ENCODE data around the gene ANKRD9. TPM values are rescaled to one million over a fixed set of nuclear protein-coding genes. Genes with fewer than 3 reads are reported as not detected.

ANKRD9 gene
- total and polyA plus RNA-seq, 9 of the 15 experiments (the other 6 are each of a cell fraction or from before 2014, with no cell fraction given): 0.04 to 32.9 (median 5.3) TPM

DNA sequence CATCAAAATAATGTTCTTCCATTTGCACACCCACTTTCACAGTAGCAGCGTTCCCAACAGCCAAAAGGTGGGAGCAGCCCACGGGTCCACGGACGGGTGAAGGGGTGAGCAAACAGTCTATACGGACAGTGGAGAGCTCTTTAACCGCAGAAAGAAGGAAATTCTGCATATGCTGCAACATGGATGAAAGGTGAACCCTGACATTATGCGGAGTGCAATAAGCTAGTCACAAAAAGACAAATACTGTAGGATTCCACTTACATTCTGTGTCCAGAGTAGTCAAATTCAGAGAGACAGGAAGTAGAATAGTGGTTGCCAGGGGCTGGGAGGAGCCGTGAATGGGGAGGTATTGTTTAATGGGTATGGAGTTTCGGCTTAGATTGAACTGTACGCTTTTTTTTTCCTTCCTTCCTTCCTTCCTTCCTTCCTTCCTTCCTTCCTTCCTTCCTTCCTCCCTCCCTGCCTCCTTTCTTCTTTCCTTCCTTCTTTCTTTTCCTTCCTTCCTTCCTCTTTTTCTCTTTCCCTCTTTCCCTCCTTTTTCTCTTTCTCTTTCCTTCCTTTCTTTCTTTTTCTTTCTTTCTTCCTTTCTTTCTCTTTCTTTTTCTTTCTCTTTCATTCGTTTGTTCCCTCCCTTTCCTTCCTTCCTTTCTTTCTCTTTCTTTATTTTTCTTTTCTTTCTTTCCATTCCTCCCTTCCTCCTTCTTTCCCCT, 15.8 kb upstream of the ANKRD9 start (continued):
- TF ChIP-seq, protein P1, sequence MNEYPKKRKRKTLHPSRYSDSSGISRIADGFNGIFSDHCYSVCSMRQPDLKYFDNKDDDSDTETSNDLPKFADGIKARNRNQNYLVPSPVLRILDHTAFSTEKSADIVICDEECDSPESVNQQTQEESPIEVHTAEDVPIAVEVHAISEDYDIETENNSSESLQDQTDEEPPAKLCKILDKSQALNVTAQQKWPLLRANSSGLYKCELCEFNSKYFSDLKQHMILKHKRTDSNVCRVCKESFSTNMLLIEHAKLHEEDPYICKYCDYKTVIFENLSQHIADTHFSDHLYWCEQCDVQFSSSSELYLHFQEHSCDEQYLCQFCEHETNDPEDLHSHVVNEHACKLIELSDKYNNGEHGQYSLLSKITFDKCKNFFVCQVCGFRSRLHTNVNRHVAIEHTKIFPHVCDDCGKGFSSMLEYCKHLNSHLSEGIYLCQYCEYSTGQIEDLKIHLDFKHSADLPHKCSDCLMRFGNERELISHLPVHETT (CRISPR knock-in tag; conservative IDR thresholded peaks at IDR 0.05 in 1 of 2, IDR thresholded peaks at IDR 0.05 in 1 of 2): no peak
- TF ChIP-seq SMARCA5 (IDR thresholded peaks at IDR 0.05) (0 out of 2 replicates have a peak, but pooled peaks have one; percentile 47), RFX7 (CRISPR knock-in tag; IDR thresholded peaks at IDR 0.05) (no peak), ZNF217 (CRISPR knock-in tag; IDR thresholded peaks at IDR 0.05) (no peak), ZNF644 (tag; IDR thresholded peaks at IDR 0.05; ENCODE audit: low read depth) (no peak), FOXK1 (CRISPR knock-in tag; IDR thresholded peaks at IDR 0.05; ENCODE audit: borderline replicate concordance) (no peak), CC2D1A (IDR thresholded peaks at IDR 0.05) (peak; percentile 51; the same call in 1 of the 2 replicates), ATF7 (IDR thresholded peaks at IDR 0.05) (no peak), ZNF384 (IDR thresholded peaks at IDR 0.05; ENCODE audit: low read depth, low read length) (no peak), ZNF444 (CRISPR knock-in tag; IDR thresholded peaks at IDR 0.05) (no peak), HDAC2 (IDR thresholded peaks at IDR 0.05) (no peak), RBM17 (IDR thresholded peaks at IDR 0.05; ENCODE audit: borderline replicate concordance, low read depth, low read length) (no peak), GTF2A2 (tag; IDR thresholded peaks at IDR 0.05) (no peak)
- TF ChIP-seq, protein P2, sequence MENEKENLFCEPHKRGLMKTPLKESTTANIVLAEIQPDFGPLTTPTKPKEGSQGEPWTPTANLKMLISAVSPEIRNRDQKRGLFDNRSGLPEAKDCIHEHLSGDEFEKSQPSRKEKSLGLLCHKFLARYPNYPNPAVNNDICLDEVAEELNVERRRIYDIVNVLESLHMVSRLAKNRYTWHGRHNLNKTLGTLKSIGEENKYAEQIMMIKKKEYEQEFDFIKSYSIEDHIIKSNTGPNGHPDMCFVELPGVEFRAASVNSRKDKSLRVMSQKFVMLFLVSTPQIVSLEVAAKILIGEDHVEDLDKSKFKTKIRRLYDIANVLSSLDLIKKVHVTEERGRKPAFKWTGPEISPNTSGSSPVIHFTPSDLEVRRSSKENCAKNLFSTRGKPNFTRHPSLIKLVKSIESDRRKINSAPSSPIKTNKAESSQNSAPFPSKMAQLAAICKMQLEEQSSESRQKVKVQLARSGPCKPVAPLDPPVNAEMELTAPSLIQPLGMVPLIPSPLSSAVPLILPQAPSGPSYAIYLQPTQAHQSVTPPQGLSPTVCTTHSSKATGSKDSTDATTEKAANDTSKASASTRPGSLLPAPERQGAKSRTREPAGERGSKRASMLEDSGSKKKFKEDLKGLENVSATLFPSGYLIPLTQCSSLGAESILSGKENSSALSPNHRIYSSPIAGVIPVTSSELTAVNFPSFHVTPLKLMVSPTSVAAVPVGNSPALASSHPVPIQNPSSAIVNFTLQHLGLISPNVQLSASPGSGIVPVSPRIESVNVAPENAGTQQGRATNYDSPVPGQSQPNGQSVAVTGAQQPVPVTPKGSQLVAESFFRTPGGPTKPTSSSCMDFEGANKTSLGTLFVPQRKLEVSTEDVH (IDR thresholded peaks at IDR 0.05; ENCODE audit: low read depth, partially characterized antibody): no peak
- TF ChIP-seq, protein P3, sequence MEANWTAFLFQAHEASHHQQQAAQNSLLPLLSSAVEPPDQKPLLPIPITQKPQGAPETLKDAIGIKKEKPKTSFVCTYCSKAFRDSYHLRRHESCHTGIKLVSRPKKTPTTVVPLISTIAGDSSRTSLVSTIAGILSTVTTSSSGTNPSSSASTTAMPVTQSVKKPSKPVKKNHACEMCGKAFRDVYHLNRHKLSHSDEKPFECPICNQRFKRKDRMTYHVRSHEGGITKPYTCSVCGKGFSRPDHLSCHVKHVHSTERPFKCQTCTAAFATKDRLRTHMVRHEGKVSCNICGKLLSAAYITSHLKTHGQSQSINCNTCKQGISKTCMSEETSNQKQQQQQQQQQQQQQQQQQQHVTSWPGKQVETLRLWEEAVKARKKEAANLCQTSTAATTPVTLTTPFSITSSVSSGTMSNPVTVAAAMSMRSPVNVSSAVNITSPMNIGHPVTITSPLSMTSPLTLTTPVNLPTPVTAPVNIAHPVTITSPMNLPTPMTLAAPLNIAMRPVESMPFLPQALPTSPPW (CRISPR knock-in tag; IDR thresholded peaks at IDR 0.05): no peak
- TF ChIP-seq, protein P4, sequence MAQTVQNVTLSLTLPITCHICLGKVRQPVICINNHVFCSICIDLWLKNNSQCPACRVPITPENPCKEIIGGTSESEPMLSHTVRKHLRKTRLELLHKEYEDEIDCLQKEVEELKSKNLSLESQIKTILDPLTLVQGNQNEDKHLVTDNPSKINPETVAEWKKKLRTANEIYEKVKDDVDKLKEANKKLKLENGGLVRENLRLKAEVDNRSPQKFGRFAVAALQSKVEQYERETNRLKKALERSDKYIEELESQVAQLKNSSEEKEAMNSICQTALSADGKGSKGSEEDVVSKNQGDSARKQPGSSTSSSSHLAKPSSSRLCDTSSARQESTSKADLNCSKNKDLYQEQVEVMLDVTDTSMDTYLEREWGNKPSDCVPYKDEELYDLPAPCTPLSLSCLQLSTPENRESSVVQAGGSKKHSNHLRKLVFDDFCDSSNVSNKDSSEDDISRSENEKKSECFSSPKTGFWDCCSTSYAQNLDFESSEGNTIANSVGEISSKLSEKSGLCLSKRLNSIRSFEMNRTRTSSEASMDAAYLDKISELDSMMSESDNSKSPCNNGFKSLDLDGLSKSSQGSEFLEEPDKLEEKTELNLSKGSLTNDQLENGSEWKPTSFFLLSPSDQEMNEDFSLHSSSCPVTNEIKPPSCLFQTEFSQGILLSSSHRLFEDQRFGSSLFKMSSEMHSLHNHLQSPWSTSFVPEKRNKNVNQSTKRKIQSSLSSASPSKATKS (CRISPR knock-in tag; IDR thresholded peaks at IDR 0.05): no peak
- TF ChIP-seq, protein P5, sequence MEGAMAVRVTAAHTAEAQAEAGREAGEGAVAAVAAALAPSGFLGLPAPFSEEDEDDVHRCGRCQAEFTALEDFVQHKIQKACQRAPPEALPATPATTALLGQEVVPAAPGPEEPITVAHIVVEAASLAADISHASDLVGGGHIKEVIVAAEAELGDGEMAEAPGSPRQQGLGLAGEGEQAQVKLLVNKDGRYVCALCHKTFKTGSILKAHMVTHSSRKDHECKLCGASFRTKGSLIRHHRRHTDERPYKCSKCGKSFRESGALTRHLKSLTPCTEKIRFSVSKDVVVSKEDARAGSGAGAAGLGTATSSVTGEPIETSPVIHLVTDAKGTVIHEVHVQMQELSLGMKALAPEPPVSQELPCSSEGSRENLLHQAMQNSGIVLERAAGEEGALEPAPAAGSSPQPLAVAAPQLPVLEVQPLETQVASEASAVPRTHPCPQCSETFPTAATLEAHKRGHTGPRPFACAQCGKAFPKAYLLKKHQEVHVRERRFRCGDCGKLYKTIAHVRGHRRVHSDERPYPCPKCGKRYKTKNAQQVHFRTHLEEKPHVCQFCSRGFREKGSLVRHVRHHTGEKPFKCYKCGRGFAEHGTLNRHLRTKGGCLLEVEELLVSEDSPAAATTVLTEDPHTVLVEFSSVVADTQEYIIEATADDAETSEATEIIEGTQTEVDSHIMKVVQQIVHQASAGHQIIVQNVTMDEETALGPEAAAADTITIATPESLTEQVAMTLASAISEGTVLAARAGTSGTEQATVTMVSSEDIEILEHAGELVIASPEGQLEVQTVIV (CRISPR knock-in tag; IDR thresholded peaks at IDR 0.05; ENCODE audit: borderline replicate concordance): no peak
